A673 (cell line): ENCODE data around the gene ST6GALNAC5. TPM values are rescaled to one million over a fixed set of nuclear protein-coding genes. Genes with fewer than 3 reads are reported as not detected.

ENCODE experiments used
- BruUV-seq: library from RNA; stranded (reverse); fragments of 400-500 nt; replicated peaks from 2 replicates; lab custom pipeline; 2021; lab: Mats Ljungman, UMichigan
- CTCF ChIA-PET: fragments of 300-600 bp; sonication (Branson Sonifier 250); formaldehyde crosslinking; loops from one replicate; lab custom pipeline; 2022; ENCODE audit warnings: antibody characterized with exemption; lab: Charles Lee
- POLR2A ChIA-PET: fragments of 300-600 bp; sonication (Branson Sonifier 250); formaldehyde crosslinking; loops from one replicate; lab custom pipeline; 2022; ENCODE audit warnings: antibody characterized with exemption; ENCODE audit not compliant: low non-redundant PET; lab: Charles Lee
- DNase-seq: peaks from one replicate; pipeline ENCODE4 v3.0.0-alpha.2; 2015; ENCODE audit warnings: low spot score
- H3K27ac ChIP-seq: fragments of 200-600 bp; sonication (generic); 2 replicates; pipeline ENCODE4 v1.5.1; 2016; ENCODE audit warnings: mixed run types, low read depth, mild to moderate bottlenecking, mixed read lengths, antibody characterized with exemption, low read length; ENCODE audit not compliant: poor library complexity, severe bottlenecking
- H3K27me3 ChIP-seq: fragments of 200-600 bp; sonication (generic); replicated peaks from 2 replicates; pipeline ENCODE4 v1.6.1; 2017; ENCODE audit warnings: mixed run types, low read depth, mild to moderate bottlenecking, mixed read lengths, antibody characterized with exemption, low read length; ENCODE audit not compliant: insufficient read depth, poor library complexity
- H3K36me3 ChIP-seq: fragments of 200-600 bp; sonication (generic); 2 replicates; pipeline ENCODE4 v1.6.1; 2016; ENCODE audit warnings: mixed run types, mild to moderate bottlenecking, mixed read lengths, antibody characterized with exemption, low read length; ENCODE audit not compliant: insufficient read depth, poor library complexity, severe bottlenecking
- H3K4me1 ChIP-seq: fragments of 200-600 bp; sonication (generic); 2 replicates; pipeline ENCODE4 v1.6.1; 2017; ENCODE audit warnings: mixed run types, mild to moderate bottlenecking, mixed read lengths, antibody characterized with exemption, low read length; ENCODE audit not compliant: insufficient read depth, poor library complexity, severe bottlenecking
- H3K4me3 ChIP-seq: fragments of 200-600 bp; sonication (generic); 2 replicates; pipeline ENCODE4 v1.5.1; 2016; ENCODE audit warnings: low read depth, mixed run types, mild to moderate bottlenecking, mixed read lengths, low read length; ENCODE audit not compliant: poor library complexity, severe bottlenecking
- H3K9me3 ChIP-seq: fragments of 200-600 bp; sonication (generic); 2 replicates; pipeline ENCODE4 v1.6.1; 2016; ENCODE audit warnings: mixed run types, low read depth, mild to moderate bottlenecking, mixed read lengths, antibody characterized with exemption, low read length; ENCODE audit not compliant: poor library complexity, severe bottlenecking
- CTCF ChIP-seq: fragments of 300-800, 200-600 bp; sonication (generic); conservative IDR thresholded peaks from 2 replicates; pipeline ENCODE4 v1.5.1; 2017; ENCODE audit warnings: low read depth, mild to moderate bottlenecking, antibody characterized with exemption, low read length, moderate library complexity, mixed read lengths
- EZH2 ChIP-seq: fragments of 200-600 bp; sonication (generic); IDR thresholded peaks from 2 replicates; pipeline ENCODE4 v1.6.1; 2017; ENCODE audit warnings: borderline replicate concordance, low read depth, mild to moderate bottlenecking, mixed read lengths, antibody characterized with exemption, low read length; ENCODE audit not compliant: poor library complexity, severe bottlenecking
- intact Hi-C: fragments of 100-400 bp; cut with micrococcal nuclease; formaldehyde crosslinking; loops from one replicate; pipeline ENCODE4 v1.10.0; 2022; ENCODE audit not compliant: unreplicated experiment
- total RNA-seq: library from RNA; stranded (reverse); gene quantifications from 2 replicates; pipeline ENCODE4 v1.2.3, GENCODE V29; 2021

Gene ST6GALNAC5
- total RNA-seq, 1 experiment from 2014 or later: not detected

- intact Hi-C loops: no loop called here
- CTCF ChIA-PET: no interaction called here
- Histone ChIP-seq H3K27ac (no peak overlapping the region), H3K36me3 (no peaks in the 10 kb centered on the region), H3K27me3 (peaks cover 11% of the 10 kb centered on the region), H3K4me1 (no peaks in the 10 kb centered on the region), H3K4me3 (no peak overlapping the region), H3K9me3 (no peaks in the 10 kb centered on the region)
- POLR2A ChIA-PET: no interaction called here
- TF ChIP-seq CTCF: no peak
- no peak for TF ChIP-seq EZH2
- no TSS peak for BruUV-seq
- no peak for DNase-seq
Observed at GRCh38 chr1:76830373-76830772, 36.9 kb upstream of the ST6GALNAC5 start.

GRCh38 chr1:76832521-76832920, 34.8 kb upstream of the ST6GALNAC5 start:
- TF ChIP-seq CTCF (no peak), EZH2 (no peak)
- DNase-seq: no peak
- H3K4me3 ChIP-seq: no peak overlapping the region
- no peak overlapping the region for H3K27ac ChIP-seq
- intact Hi-C loops: no loop called here
- H3K36me3 ChIP-seq: no peaks in the 10 kb centered on the region
- ChIA-PET CTCF (no interaction called here), POLR2A (no interaction called here)
- H3K27me3 ChIP-seq: peaks cover 11% of the 10 kb centered on the region
- BruUV-seq: no TSS peak
- H3K4me1 ChIP-seq: no peaks in the 10 kb centered on the region
- no peaks in the 10 kb centered on the region for H3K9me3 ChIP-seq

- Histone ChIP-seq H3K4me3 (no peak overlapping the region), H3K27me3 (peaks cover 11% of the 10 kb centered on the region), H3K4me1 (no peaks in the 10 kb centered on the region), H3K36me3 (no peaks in the 10 kb centered on the region), H3K27ac (no peak overlapping the region), H3K9me3 (no peaks in the 10 kb centered on the region)
- POLR2A ChIA-PET: no interaction called here
- TF ChIP-seq EZH2: no peak
- intact Hi-C loops: no loop called here
- DNase-seq: no peak
- BruUV-seq: no TSS peak
- CTCF ChIA-PET: no interaction called here
Observed at GRCh38 chr1:76833151-76833550, 34.1 kb upstream of the ST6GALNAC5 start.

- intact Hi-C loops: no loop called here
- Histone ChIP-seq H3K4me3 (no peak overlapping the region), H3K27me3 (peaks cover 11% of the 10 kb centered on the region), H3K4me1 (no peaks in the 10 kb centered on the region), H3K36me3 (no peaks in the 10 kb centered on the region), H3K9me3 (no peaks in the 10 kb centered on the region), H3K27ac (no peak overlapping the region)
- DNase-seq: no peak
- CTCF ChIA-PET: no interaction called here
- TF ChIP-seq CTCF (no peak), EZH2 (no peak)
- no TSS peak for BruUV-seq
- POLR2A ChIA-PET: no interaction called here
Observed at GRCh38 chr1:76833856-76834255, 33.4 kb upstream of the ST6GALNAC5 start.
